ENCODE results near the gene FARP1. TPM values are rescaled to one million over a fixed set of nuclear protein-coding genes. Genes with fewer than 3 reads are reported as not detected.
A peak's percentile ranks its signal among the peaks of the same experiment; 100 is the strongest.

Gene FARP1
- total RNA-seq, 2 experiments from 2014 or later = not detected

DNA sequence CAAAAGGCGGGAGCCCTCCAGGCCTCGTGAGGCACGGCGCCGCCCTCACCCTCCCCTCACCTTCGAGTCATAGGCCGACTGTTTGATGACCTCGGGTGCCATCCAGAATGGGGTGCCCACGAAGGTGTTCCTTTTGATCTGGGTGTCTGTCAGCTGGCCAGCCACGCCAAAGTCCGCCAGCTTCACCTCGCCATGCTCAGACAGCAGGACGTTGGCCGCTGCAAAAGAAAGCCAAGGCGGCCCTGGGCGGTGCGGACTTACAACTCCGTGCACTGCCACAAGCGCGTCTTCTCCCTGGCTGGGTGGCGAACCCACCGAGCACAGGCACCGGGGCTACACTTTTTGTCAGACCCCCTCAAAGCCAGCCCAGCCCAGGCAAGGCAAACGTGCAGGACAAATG, 331.9 kb downstream of the FARP1 start:
- H3K9me3 ChIP-seq (ENCODE audit: low read length) = no peaks in the 10 kb centered on the region
- H3K4me2 ChIP-seq (ENCODE audit: low read length) = no peak overlapping the region
- no peak overlapping the region for H2AFZ ChIP-seq (ENCODE audit: low read length)
- no peak for DNase-seq (ENCODE audit: low spot score)
- POLR2A ChIA-PET = no interaction called here
- no peak overlapping the region for H3K27ac ChIP-seq (ENCODE audit: low read depth, low read length, poor library complexity, severe bottlenecking)
- peaks cover 20% of the 10 kb centered on the region for H3K79me2 ChIP-seq (ENCODE audit: insufficient read depth, low read depth, low read length)
- peaks cover 29% of the 10 kb centered on the region for H3K4me1 ChIP-seq (ENCODE audit: insufficient read depth, low read length, poor library complexity, severe bottlenecking)
- no peak overlapping the region for H3K4me3 ChIP-seq (ENCODE audit: low read depth, low read length, poor library complexity, severe bottlenecking)
- H3K36me3 ChIP-seq (ENCODE audit: insufficient read depth, low read length) = peaks cover 37% of the 10 kb centered on the region
- intact Hi-C loops (cut with micrococcal nuclease; ENCODE audit: unreplicated experiment) = no loop called here
- no peaks in the 10 kb centered on the region for H3K9me2 ChIP-seq (ENCODE audit: insufficient read depth, low read length)
- TF ChIP-seq, protein P1, sequence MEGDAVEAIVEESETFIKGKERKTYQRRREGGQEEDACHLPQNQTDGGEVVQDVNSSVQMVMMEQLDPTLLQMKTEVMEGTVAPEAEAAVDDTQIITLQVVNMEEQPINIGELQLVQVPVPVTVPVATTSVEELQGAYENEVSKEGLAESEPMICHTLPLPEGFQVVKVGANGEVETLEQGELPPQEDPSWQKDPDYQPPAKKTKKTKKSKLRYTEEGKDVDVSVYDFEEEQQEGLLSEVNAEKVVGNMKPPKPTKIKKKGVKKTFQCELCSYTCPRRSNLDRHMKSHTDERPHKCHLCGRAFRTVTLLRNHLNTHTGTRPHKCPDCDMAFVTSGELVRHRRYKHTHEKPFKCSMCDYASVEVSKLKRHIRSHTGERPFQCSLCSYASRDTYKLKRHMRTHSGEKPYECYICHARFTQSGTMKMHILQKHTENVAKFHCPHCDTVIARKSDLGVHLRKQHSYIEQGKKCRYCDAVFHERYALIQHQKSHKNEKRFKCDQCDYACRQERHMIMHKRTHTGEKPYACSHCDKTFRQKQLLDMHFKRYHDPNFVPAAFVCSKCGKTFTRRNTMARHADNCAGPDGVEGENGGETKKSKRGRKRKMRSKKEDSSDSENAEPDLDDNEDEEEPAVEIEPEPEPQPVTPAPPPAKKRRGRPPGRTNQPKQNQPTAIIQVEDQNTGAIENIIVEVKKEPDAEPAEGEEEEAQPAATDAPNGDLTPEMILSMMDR (conservative IDR thresholded peaks at IDR 0.05; ENCODE audit: low read length) = no peak
- no peak for TF ChIP-seq EZH2phosphoT487 (IDR thresholded peaks at IDR 0.05; ENCODE audit: borderline replicate concordance, low read depth, low read length)
- no TSS peak for BruUV-seq (replicated peaks)
- CTCF ChIA-PET (ENCODE audit: unreplicated experiment) = no interaction called here
- no peaks in the 10 kb centered on the region for H4K20me1 ChIP-seq (ENCODE audit: insufficient read depth, low read length)

DNA sequence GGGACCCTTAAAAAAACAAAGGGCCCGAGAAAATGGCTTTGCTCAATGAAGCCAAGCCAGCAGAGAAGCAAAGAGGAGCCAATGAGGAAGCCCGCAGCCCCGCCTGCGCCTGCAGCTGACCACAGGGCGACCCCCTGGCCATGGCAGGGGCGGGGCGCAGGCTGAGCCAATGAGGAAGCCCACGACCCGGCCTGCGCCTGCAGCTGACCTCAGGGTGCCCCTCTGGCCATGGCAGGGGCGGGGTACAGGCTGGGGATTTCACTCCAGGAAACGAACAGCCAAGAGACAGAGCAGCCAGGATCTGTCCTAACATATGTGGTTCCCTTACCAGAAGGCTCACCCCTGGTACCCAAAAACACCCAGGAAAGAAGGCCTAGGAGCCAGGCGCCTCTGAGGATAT, 332.6 kb downstream of the FARP1 start:
- ChIA-PET CTCF (ENCODE audit: unreplicated experiment) (no interaction called here), POLR2A (no interaction called here)
- Histone ChIP-seq H3K4me1 (ENCODE audit: insufficient read depth, low read length, poor library complexity, severe bottlenecking) (peaks cover 30% of the 10 kb centered on the region), H3K36me3 (ENCODE audit: insufficient read depth, low read length) (peaks cover 37% of the 10 kb centered on the region), H3K9me2 (ENCODE audit: insufficient read depth, low read length) (no peaks in the 10 kb centered on the region), H3K9me3 (ENCODE audit: low read length) (no peaks in the 10 kb centered on the region), H2AFZ (ENCODE audit: low read length) (no peak overlapping the region), H3K4me3 (ENCODE audit: low read depth, low read length, poor library complexity, severe bottlenecking) (no peak overlapping the region), H3K27ac (ENCODE audit: low read depth, low read length, poor library complexity, severe bottlenecking) (no peak overlapping the region), H3K79me2 (ENCODE audit: insufficient read depth, low read depth, low read length) (peaks cover 20% of the 10 kb centered on the region), H3K4me2 (ENCODE audit: low read length) (no peak overlapping the region), H4K20me1 (ENCODE audit: insufficient read depth, low read length) (no peaks in the 10 kb centered on the region)
- no peak for TF ChIP-seq EZH2phosphoT487 (IDR thresholded peaks at IDR 0.05; ENCODE audit: borderline replicate concordance, low read depth, low read length)
- TF ChIP-seq, protein P1 (conservative IDR thresholded peaks at IDR 0.05; ENCODE audit: low read length) = no peak
- no TSS peak for BruUV-seq (replicated peaks)
- DNase-seq (ENCODE audit: low spot score) = no peak
- intact Hi-C loops (cut with micrococcal nuclease; ENCODE audit: unreplicated experiment) = no loop called here

DNA sequence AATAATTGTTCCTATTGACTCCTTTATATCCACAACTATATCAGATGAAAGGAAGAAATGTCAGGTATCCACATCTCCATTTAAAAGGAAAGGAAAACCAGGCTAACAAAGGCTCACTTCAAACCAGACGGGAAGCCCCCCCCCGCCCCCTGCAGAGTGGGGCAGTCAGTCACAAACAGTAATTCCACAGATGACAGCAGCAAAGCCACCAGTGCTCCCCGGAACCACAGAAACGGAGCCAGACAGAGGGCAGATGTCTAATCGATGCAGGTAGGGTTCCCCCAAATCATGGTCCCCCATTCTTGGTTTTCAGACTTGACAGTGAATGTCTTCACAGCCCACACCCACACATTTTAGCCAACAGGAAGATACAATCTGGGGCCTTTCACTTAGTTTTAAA, 333.2 kb downstream of the FARP1 start:
- DNase-seq (ENCODE audit: low spot score) = no peak
- ChIA-PET CTCF (ENCODE audit: unreplicated experiment) (no interaction called here), POLR2A (no interaction called here)
- TF ChIP-seq EZH2phosphoT487 (IDR thresholded peaks at IDR 0.05; ENCODE audit: borderline replicate concordance, low read depth, low read length) = no peak
- TF ChIP-seq, protein P1 (conservative IDR thresholded peaks at IDR 0.05; ENCODE audit: low read length) = no peak
- H3K27ac ChIP-seq (ENCODE audit: low read depth, low read length, poor library complexity, severe bottlenecking) = no peak overlapping the region
- H3K36me3 ChIP-seq (ENCODE audit: insufficient read depth, low read length) = peaks cover 35% of the 10 kb centered on the region
- H3K9me3 ChIP-seq (ENCODE audit: low read length) = no peaks in the 10 kb centered on the region
- no TSS peak for BruUV-seq (replicated peaks)
- intact Hi-C loops (cut with micrococcal nuclease; ENCODE audit: unreplicated experiment) = no loop called here
- H2AFZ ChIP-seq (ENCODE audit: low read length) = no peak overlapping the region
- no peaks in the 10 kb centered on the region for H4K20me1 ChIP-seq (ENCODE audit: insufficient read depth, low read length)
- H3K79me2 ChIP-seq (ENCODE audit: insufficient read depth, low read depth, low read length) = peaks cover 20% of the 10 kb centered on the region
- no peaks in the 10 kb centered on the region for H3K9me2 ChIP-seq (ENCODE audit: insufficient read depth, low read length)
- peak overlapping the region; percentile 63; the same call in 1 of the 2 replicates for H3K4me2 ChIP-seq (ENCODE audit: low read length)
- H3K4me3 ChIP-seq (ENCODE audit: low read depth, low read length, poor library complexity, severe bottlenecking) = no peak overlapping the region
- H3K4me1 ChIP-seq (ENCODE audit: insufficient read depth, low read length, poor library complexity, severe bottlenecking) = peaks cover 35% of the 10 kb centered on the region
